Measurements from ENCODE around the gene FAM81A. TPM values are rescaled to one million over a fixed set of nuclear protein-coding genes. Genes with fewer than 3 reads are reported as not detected.
A peak's percentile ranks its signal among the peaks of the same experiment; 100 is the strongest.
"Not testable (repeated sequence)": the region's sequence is repeated elsewhere in the genome, so short reads cannot be mapped to it uniquely, and the experiment has no call there.

FAM81A gene
- total and polyA plus RNA-seq, 4 donors = 5.7 to 24.8 (median 21.7) TPM

DNA sequence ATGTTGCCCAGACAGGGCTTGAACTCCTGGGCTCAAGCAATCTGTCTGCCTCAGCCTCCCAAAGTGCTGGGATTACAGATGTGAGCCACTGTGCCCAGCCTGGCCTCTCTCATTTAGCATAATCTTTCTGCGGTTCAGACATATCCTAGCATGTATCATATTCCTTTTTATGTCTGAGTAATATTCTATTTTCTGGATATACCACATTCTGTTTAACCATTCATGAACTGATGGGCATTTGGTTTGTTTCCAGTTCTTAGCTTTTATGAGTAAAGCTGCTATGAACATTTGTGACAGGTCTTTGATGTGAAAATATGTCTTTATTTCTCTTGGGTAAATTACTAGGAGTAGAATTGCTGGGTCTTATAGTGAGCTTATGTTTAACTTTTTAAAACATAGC is 23.5 kb downstream of the FAM81A start:
- Histone ChIP-seq H3K36me3 (ENCODE audit: control insufficient read depth, insufficient read depth, low read length) (peaks cover 3% of the 10 kb centered on the region), H3K4me3 (ENCODE audit: low read depth, low read length) (no peak overlapping the region), H3K9me3 (ENCODE audit: control insufficient read depth, insufficient read depth, low read length) (peaks cover 1% of the 10 kb centered on the region), H3K27me3 (ENCODE audit: control insufficient read depth, insufficient read depth, low read length) (no peaks in the 10 kb centered on the region), H3K4me1 (ENCODE audit: control insufficient read depth, insufficient read depth, low read length) (no peaks in the 10 kb centered on the region), H3K27ac (ENCODE audit: low read depth, low read length) (no peak overlapping the region)
- no peak for DNase-seq (ENCODE audit: low read depth in 4 of 6, low spot score in 6 of 6)
- no CpG with 5 or more reads among the region's 1 CpG for WGBS (ENCODE audit: insufficient coverage)

DNA sequence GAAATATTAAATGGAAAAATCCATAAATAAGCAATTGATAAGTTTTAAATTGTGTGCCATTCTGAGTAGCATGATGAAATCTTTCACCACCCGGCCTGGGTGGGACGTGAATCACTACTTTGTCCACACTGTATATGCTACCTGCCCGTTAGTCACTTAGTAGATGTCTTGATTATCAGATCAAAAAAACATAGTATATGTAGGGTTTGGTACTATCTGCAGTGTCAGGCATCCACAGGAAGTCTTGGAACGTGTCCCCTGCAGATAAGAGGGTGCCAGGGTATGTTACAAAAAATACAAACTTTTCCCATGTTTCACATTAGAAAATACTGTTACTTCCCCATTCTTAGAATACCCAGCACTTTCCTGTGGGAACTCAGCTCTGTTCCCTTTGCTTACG is 35.2 kb downstream of the FAM81A start:
- Histone ChIP-seq H3K27me3 (ENCODE audit: control insufficient read depth, insufficient read depth, low read length) (no peaks in the 10 kb centered on the region), H3K9me3 (ENCODE audit: control insufficient read depth, insufficient read depth, low read length) (no peaks in the 10 kb centered on the region), H3K27ac (ENCODE audit: low read depth, low read length) (no peak overlapping the region), H3K4me3 (ENCODE audit: low read depth, low read length) (no peak overlapping the region), H3K36me3 (ENCODE audit: control insufficient read depth, insufficient read depth, low read length) (no peaks in the 10 kb centered on the region), H3K4me1 (ENCODE audit: control insufficient read depth, insufficient read depth, low read length) (no peaks in the 10 kb centered on the region)
- 80% methylated on average over 1 of the region's 5 CpGs for WGBS (ENCODE audit: insufficient coverage)
- DNase-seq (ENCODE audit: low read depth in 4 of 6, low spot score in 6 of 6) = no peak

GRCh38 chr15:59475161-59475560 is 37.2 kb downstream of the FAM81A start:
- not testable (repeated sequence) for H3K36me3 ChIP-seq (ENCODE audit: control insufficient read depth, insufficient read depth, low read length); H3K27ac ChIP-seq (ENCODE audit: low read depth, low read length); H3K4me3 ChIP-seq (ENCODE audit: low read depth, low read length); H3K9me3 ChIP-seq (ENCODE audit: control insufficient read depth, insufficient read depth, low read length); H3K27me3 ChIP-seq (ENCODE audit: control insufficient read depth, insufficient read depth, low read length); H3K4me1 ChIP-seq (ENCODE audit: control insufficient read depth, insufficient read depth, low read length); DNase-seq (ENCODE audit: low read depth in 4 of 6, low spot score in 6 of 6)
- WGBS (ENCODE audit: insufficient coverage) = 86% methylated on average over 3 of the region's 5 CpGs

DNA sequence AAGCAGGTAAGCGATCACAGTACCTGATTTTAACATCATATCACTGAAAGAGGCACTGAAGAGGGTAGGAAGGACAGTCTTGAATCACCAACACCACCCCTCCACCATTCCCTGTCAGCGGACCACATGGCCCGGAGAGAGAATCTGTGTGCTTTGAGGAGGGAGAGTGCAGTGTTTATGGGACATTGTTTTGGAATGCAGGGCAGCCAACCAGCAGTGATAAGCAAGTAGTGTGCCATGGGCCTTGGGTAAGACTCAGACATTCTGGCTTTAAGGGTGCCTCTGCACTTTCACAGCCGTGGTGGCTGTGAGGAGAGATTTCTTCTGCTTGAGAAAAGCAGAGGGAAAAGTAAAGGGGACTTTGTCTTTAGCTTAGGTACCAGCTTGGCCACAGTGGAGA is 46.4 kb downstream of the FAM81A start:
- Histone ChIP-seq H3K27me3 (ENCODE audit: control insufficient read depth, insufficient read depth, low read length) (no peaks in the 10 kb centered on the region), H3K4me1 (ENCODE audit: control insufficient read depth, insufficient read depth, low read length) (no peaks in the 10 kb centered on the region), H3K36me3 (ENCODE audit: control insufficient read depth, insufficient read depth, low read length) (no peaks in the 10 kb centered on the region), H3K27ac (ENCODE audit: low read depth, low read length) (no peak overlapping the region), H3K9me3 (ENCODE audit: control insufficient read depth, insufficient read depth, low read length) (no peaks in the 10 kb centered on the region), H3K4me3 (ENCODE audit: low read depth, low read length) (no peak overlapping the region)
- WGBS (ENCODE audit: insufficient coverage) = 100% methylated on average over 2 of the region's 4 CpGs
- no peak for DNase-seq (ENCODE audit: low read depth in 4 of 6, low spot score in 6 of 6)

DNA sequence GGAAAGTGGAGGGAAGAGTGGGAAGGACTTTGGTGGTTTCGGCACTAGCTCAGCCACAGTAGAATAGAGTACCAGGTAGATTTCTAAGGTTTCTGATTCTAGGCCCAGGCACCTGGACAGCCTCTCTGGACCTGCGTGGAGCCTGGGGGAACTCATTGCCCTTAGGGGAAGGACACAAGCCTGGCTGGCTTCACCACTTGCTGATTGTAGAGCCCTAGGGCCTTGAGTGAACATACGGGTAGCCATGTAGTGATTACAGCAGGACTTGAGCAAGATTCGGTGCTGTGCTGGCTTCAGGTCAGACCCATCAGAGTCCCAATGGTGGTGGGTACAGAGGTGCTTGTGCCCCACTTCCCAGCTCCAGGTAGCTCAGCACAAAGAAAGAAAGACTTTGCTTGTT is 47.0 kb downstream of the FAM81A start:
- no peak overlapping the region for H3K4me3 ChIP-seq (ENCODE audit: low read depth, low read length)
- H3K4me1 ChIP-seq (ENCODE audit: control insufficient read depth, insufficient read depth, low read length) = no peaks in the 10 kb centered on the region
- DNase-seq (ENCODE audit: low read depth in 4 of 6, low spot score in 6 of 6) = no peak
- H3K27ac ChIP-seq (ENCODE audit: low read depth, low read length) = no peak overlapping the region
- H3K27me3 ChIP-seq (ENCODE audit: control insufficient read depth, insufficient read depth, low read length) = no peaks in the 10 kb centered on the region
- H3K9me3 ChIP-seq (ENCODE audit: control insufficient read depth, insufficient read depth, low read length) = no peaks in the 10 kb centered on the region
- H3K36me3 ChIP-seq (ENCODE audit: control insufficient read depth, insufficient read depth, low read length) = no peaks in the 10 kb centered on the region
- 97% methylated on average over 4 of the region's 4 CpGs for WGBS (ENCODE audit: insufficient coverage)

DNA sequence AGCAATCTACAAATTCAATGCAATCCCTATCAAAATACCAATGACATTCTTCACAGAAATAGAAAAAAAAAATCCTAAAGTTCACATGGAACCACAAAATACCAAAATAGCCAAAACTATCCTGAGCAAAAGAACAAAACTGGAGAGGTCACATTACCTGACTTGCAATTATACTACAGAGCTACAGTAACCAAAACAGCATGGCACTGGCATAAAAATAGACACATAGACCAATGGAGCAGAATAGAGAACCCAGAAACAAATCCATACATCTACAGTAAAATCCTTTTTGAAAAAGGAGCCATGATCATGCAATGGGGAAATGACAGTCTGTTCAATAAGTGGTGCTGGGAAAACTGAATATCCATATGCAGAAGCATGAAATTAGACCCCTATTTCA is 51.5 kb downstream of the FAM81A start:
- not testable (repeated sequence) for DNase-seq (ENCODE audit: low read depth in 4 of 6, low spot score in 6 of 6); H3K27ac ChIP-seq (ENCODE audit: low read depth, low read length)

GRCh38 chr15:59491062-59491461 is 53.1 kb downstream of the FAM81A start:
- Histone ChIP-seq H3K4me3 (ENCODE audit: low read depth, low read length) (no peak overlapping the region), H3K27ac (ENCODE audit: low read depth, low read length) (no peak overlapping the region), H3K36me3 (ENCODE audit: control insufficient read depth, insufficient read depth, low read length) (no peaks in the 10 kb centered on the region), H3K27me3 (ENCODE audit: control insufficient read depth, insufficient read depth, low read length) (no peaks in the 10 kb centered on the region), H3K4me1 (ENCODE audit: control insufficient read depth, insufficient read depth, low read length) (no peaks in the 10 kb centered on the region), H3K9me3 (ENCODE audit: control insufficient read depth, insufficient read depth, low read length) (no peaks in the 10 kb centered on the region)
- peak in 2 of 6 donors; percentile 15 to 28 for DNase-seq (ENCODE audit: low read depth in 4 of 6, low spot score in 6 of 6)
- 42% methylated on average over 4 of the region's 5 CpGs for WGBS (ENCODE audit: insufficient coverage)

More for the DNA sequence above, 51.5 kb downstream of the FAM81A start:
- not testable (repeated sequence) for H3K36me3 ChIP-seq (ENCODE audit: control insufficient read depth, insufficient read depth, low read length); H3K27me3 ChIP-seq (ENCODE audit: control insufficient read depth, insufficient read depth, low read length); H3K4me3 ChIP-seq (ENCODE audit: low read depth, low read length); H3K9me3 ChIP-seq (ENCODE audit: control insufficient read depth, insufficient read depth, low read length); H3K4me1 ChIP-seq (ENCODE audit: control insufficient read depth, insufficient read depth, low read length)

- Histone ChIP-seq H3K9me3 (ENCODE audit: control insufficient read depth, insufficient read depth, low read length) (no peaks in the 10 kb centered on the region), H3K27ac (ENCODE audit: low read depth, low read length) (no peak overlapping the region), H3K4me1 (ENCODE audit: control insufficient read depth, insufficient read depth, low read length) (no peaks in the 10 kb centered on the region), H3K4me3 (ENCODE audit: low read depth, low read length) (no peak overlapping the region), H3K36me3 (ENCODE audit: control insufficient read depth, insufficient read depth, low read length) (no peaks in the 10 kb centered on the region), H3K27me3 (ENCODE audit: control insufficient read depth, insufficient read depth, low read length) (no peaks in the 10 kb centered on the region)
- whole genome bisulfite sequencing (ENCODE audit: insufficient coverage) = 10% methylated on average over 8 of the region's 11 CpGs
- peak; percentile 61 to 93 (median 64) for DNase-seq (ENCODE audit: low read depth in 4 of 6, low spot score in 6 of 6)
These were observed 54.7 kb downstream of the FAM81A start for GRCh38 chr15:59492389-59493377.

DNA sequence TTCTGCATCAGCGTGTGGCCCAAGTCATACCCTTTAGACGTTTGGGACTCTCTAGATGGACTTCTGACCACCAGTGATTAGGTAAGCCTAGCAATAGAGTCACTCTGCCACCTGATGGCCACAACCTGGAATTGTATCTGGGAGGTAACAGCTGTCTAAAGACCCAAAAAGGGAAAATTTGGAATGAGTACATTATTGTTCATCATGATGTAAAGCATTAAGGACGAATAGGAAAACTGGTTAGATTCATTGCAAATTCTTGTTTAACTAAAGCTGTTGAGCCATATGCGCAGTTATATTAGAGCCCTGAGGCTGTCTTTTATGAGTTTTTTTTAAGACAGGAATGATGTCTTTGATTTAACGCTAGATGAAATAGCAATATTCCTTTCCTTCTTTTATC is 63.6 kb downstream of the FAM81A start:
- DNase-seq (ENCODE audit: low read depth in 4 of 6, low spot score in 6 of 6) = peak in 2 of 6 donors; percentile 37 to 56

GRCh38 chr15:59515190-59515589 is 77.2 kb downstream of the FAM81A start:
- H3K9me3 ChIP-seq (ENCODE audit: control insufficient read depth, insufficient read depth, low read length) = no peaks in the 10 kb centered on the region
- DNase-seq (ENCODE audit: low read depth in 4 of 6, low spot score in 6 of 6) = no peak
- H3K4me1 ChIP-seq (ENCODE audit: control insufficient read depth, insufficient read depth, low read length) = no peaks in the 10 kb centered on the region
- no peak overlapping the region for H3K27ac ChIP-seq (ENCODE audit: low read depth, low read length)
- WGBS (ENCODE audit: insufficient coverage) = no CpG with 5 or more reads among the region's 2 CpGs
- H3K4me3 ChIP-seq (ENCODE audit: low read depth, low read length) = no peak overlapping the region
- no peaks in the 10 kb centered on the region for H3K27me3 ChIP-seq (ENCODE audit: control insufficient read depth, insufficient read depth, low read length)
- H3K36me3 ChIP-seq (ENCODE audit: control insufficient read depth, insufficient read depth, low read length) = no peaks in the 10 kb centered on the region

More for the DNA sequence above, 63.6 kb downstream of the FAM81A start:
- WGBS (ENCODE audit: insufficient coverage) = 6% methylated on average over 2 of the region's 5 CpGs
- no peak overlapping the region for H3K27ac ChIP-seq (ENCODE audit: low read depth, low read length)
- H3K4me3 ChIP-seq (ENCODE audit: low read depth, low read length) = no peak overlapping the region
- no peaks in the 10 kb centered on the region for H3K9me3 ChIP-seq (ENCODE audit: control insufficient read depth, insufficient read depth, low read length)
- no peaks in the 10 kb centered on the region for H3K36me3 ChIP-seq (ENCODE audit: control insufficient read depth, insufficient read depth, low read length)
- no peaks in the 10 kb centered on the region for H3K4me1 ChIP-seq (ENCODE audit: control insufficient read depth, insufficient read depth, low read length)
- no peaks in the 10 kb centered on the region for H3K27me3 ChIP-seq (ENCODE audit: control insufficient read depth, insufficient read depth, low read length)
